Measurements from ENCODE around the gene SLX4IP. TPM values are rescaled to one million over a fixed set of nuclear protein-coding genes. Genes with fewer than 3 reads are reported as not detected.

The SLX4IP gene
- total RNA-seq, 1 donor from 2014 or later, result 2.6 TPM

DNA sequence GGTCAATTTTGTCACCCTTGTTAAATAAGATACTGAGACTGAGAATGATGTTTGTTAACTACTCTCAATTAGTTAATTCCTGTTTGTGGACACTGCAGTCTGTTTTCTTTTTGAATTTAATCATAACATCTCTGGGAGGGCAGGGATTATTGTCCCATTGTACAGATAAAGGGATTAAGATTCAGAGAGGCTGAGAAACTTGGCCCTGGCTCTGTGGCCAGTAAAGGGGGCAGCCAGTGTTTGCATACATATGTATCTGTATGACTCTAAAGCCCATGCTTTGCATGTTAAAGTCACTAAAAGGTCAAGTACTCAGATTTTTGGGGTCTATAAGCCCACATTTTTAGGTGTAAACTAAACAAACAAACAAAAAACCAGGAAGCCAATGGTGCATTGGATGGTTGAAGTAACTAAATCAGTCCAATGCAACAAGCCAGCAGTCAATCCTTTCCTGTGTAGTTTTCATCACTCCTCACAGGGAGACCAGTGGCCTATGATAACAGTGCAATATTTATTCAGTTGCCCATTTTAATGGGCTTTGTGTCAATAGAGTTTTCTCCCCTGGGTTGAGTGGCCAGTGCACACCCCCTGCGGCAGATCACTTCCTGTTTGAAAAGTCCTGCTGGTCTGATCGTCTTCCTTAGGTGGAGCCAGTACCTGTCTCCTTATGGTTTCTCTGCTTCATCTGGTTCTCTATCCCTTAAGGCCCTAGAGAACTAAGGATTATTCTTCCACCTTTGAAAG lies 106.7 kb downstream of the SLX4IP start:
- TF ChIP-seq, protein P1, sequence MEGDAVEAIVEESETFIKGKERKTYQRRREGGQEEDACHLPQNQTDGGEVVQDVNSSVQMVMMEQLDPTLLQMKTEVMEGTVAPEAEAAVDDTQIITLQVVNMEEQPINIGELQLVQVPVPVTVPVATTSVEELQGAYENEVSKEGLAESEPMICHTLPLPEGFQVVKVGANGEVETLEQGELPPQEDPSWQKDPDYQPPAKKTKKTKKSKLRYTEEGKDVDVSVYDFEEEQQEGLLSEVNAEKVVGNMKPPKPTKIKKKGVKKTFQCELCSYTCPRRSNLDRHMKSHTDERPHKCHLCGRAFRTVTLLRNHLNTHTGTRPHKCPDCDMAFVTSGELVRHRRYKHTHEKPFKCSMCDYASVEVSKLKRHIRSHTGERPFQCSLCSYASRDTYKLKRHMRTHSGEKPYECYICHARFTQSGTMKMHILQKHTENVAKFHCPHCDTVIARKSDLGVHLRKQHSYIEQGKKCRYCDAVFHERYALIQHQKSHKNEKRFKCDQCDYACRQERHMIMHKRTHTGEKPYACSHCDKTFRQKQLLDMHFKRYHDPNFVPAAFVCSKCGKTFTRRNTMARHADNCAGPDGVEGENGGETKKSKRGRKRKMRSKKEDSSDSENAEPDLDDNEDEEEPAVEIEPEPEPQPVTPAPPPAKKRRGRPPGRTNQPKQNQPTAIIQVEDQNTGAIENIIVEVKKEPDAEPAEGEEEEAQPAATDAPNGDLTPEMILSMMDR (conservative IDR thresholded peaks at IDR 0.05; ENCODE audit: low read depth, low read length), result no peak
- no peak overlapping the region for H3K4me3 ChIP-seq (ENCODE audit: low read depth, low read length)
- no peak for DNase-seq (ENCODE audit: low read depth)

DNA sequence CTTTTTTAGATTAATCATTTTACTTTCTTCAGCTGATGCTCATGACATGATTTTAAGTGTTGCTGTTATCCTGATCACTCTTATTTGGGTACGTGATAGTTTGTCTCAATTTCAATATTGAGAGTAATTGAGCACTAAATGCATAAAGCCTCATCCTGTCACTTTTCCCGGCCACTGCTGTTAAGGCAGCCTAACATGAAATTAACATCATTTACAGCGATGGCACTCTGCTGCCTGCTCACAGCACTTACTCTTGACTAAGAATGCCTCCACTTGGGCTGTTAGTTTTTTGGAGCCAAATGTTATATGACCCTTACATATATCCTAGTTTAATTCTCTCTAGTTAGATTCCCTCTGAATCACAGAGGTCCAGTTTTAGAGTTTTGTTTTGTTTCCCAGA lies 107.3 kb downstream of the SLX4IP start:
- no peak overlapping the region for H3K4me3 ChIP-seq (ENCODE audit: low read depth, low read length)
- TF ChIP-seq, protein P1 (conservative IDR thresholded peaks at IDR 0.05; ENCODE audit: low read depth, low read length), result no peak
- no peak for DNase-seq (ENCODE audit: low read depth)

GRCh38 chr20:10543480-10543879 lies 108.4 kb downstream of the SLX4IP start:
- no peak overlapping the region for H3K4me3 ChIP-seq (ENCODE audit: low read depth, low read length)
- DNase-seq (ENCODE audit: low read depth), result no peak
- TF ChIP-seq, protein P1 (conservative IDR thresholded peaks at IDR 0.05; ENCODE audit: low read depth, low read length), result no peak

DNA sequence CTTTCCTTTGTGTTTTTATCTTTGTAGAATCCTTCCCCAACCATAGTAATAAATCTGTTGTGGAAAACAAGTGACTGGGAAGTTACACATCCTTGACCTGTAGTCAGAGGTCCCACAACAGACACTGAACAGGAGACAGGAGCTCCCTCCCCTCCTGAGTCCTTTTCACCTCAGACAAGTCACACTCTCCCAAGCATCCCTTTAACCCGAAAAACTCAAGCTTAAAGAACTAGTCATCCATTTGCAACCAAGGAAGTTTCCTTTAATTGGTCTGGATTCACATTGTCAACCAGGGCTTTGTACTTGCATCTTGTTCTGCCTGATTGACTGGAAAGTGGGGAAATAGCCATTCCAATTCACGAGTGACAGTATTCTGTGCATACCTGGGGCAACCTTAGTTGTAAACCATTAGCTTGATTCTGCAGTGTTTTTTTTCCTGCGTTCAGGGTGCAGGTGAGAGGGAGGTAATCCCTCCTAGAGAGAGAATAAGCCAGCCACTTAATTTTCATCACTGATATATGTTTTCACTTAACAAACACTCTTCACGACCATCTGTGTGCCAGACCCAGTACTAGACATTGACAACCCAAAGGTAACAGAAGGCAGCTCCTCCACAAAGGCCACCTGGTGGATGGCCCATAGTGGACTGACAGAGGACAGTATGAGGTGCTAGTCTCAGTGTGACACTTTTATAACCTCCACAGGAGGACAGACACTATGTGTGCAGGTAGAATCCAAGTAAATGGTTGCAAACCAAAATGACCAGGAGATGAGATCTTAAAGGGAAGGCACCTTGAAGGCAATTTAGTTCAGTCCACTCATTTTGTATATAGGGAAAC lies 112.4 kb downstream of the SLX4IP start:
- DNase-seq (ENCODE audit: low read depth), result peak; percentile 56
- TF ChIP-seq, protein P1 (conservative IDR thresholded peaks at IDR 0.05; ENCODE audit: low read depth, low read length), result peak; percentile 5
- H3K4me3 ChIP-seq (ENCODE audit: low read depth, low read length), result no peak overlapping the region

GRCh38 chr20:10549511-10549910 lies 114.4 kb downstream of the SLX4IP start:
- DNase-seq (ENCODE audit: low read depth), result no peak
- TF ChIP-seq, protein P1 (conservative IDR thresholded peaks at IDR 0.05; ENCODE audit: low read depth, low read length), result no peak
- no peak overlapping the region for H3K4me3 ChIP-seq (ENCODE audit: low read depth, low read length)

GRCh38 chr20:10550204-10551118 lies 115.4 kb downstream of the SLX4IP start:
- H3K4me3 ChIP-seq (ENCODE audit: low read depth, low read length), result no peak overlapping the region
- TF ChIP-seq, protein P1 (conservative IDR thresholded peaks at IDR 0.05; ENCODE audit: low read depth, low read length), result no peak
- no peak for DNase-seq (ENCODE audit: low read depth)
